HL-60/S4 treated with phorbol 12-myristate 13-acetate at 8.2 ng/mL for 4 days and 3 days (cell line): ENCODE measurements around the gene IGSF6.
"Not testable (repeated sequence)": the region's sequence is repeated elsewhere in the genome, so short reads cannot be mapped to it uniquely, and the experiment has no call there.

Experiments used
- in situ Hi-C: fragments of 300-500 bp; cut with MboI; formaldehyde crosslinking; loops from 2 replicates; pipeline ENCODE4 v1.15.0; 2022; ENCODE audit warnings: low sequenced_read_pairs

Gene IGSF6, protein sequence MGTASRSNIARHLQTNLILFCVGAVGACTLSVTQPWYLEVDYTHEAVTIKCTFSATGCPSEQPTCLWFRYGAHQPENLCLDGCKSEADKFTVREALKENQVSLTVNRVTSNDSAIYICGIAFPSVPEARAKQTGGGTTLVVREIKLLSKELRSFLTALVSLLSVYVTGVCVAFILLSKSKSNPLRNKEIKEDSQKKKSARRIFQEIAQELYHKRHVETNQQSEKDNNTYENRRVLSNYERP

DNA sequence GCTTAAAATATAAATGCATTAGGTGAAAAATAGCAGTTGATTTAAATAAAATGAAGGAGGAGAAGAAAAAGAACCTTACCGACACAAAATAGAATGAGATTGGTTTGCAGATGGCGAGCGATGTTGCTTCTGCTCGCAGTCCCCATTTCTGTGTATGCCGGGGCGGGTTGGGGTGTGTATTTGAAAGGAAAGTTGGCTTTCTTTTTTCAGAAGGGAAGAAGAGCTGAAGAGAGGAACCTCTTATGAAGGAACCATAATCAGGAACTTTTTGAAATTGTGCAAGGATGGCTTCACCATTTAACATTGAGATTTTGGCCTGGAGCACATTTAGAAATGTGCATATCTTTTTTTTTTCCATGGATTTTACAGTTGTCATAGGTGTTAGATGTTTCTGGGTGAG, at the start of gene IGSF6:
TSS of gene IGSF6 (minus strand) at position 156 of the 400 bp plus-strand sequence. CDS start at position 146, 10 bp downstream.
- in situ Hi-C loops = no loop called here

DNA sequence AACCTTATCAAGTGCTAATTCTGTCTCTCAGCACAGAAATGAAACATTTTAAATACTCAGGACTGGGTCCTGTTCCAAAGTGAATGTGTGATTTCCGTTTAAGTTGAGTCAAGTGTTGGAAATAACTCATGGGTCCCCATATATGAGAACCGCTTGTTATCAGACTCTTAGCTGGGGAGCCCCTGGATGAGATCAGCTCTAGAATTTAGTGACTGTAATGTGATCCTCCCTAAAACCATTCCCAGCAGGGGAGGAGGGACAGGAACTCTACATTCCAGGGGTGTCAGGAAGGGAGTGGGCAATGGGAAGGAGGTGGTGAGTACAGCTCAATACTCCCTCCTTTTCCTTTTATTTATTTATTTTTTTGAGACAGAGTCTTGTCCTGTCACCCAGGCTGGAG, 48.9 kb upstream of the IGSF6 start:
- in situ Hi-C loops = loop anchor here (25.0 kb wide), 1 partner anchor 114 kb away; the partner anchor contains the start of gene METTL9

DNA sequence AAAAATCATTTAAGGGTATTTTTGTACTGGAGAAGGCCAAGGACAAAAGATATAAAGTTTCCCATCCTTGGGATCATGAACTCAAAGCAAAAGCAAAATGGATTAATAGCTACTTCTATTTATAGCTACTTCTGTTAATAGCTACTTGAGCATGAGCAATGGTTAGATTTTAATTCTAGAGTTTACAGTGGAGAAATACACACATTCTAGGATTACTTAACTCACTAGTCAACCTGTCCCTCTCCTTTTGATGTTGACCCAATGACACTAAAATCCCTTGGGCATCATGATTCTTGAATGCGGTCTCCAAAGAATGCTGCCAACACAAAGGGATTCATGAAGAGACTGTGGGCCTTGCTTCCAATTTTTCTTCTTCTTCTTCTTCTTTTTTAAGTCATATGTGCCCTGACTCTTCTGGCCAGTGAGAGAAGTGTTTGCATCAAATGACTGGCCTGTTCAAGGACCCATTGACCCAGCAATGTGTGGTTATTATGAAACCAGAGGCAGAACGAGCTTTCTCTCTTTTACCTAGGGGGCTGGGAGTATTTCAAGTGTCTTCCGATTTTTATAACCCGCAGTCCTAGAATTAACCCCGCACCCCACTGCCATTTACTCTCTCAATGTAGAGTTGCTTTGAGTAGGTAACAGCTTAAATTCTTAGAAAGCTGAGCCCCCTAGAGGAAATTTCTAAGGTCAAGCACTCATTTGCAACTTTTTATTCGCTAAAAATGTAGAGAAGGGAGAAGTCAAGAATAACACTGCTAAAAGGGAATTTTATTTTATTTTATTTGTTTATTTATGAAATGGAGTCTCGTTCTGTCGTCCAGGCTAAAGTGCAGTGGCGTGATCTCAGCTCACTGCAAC, 46.0 kb upstream of the IGSF6 start:
- in situ Hi-C loops = no loop called here

DNA sequence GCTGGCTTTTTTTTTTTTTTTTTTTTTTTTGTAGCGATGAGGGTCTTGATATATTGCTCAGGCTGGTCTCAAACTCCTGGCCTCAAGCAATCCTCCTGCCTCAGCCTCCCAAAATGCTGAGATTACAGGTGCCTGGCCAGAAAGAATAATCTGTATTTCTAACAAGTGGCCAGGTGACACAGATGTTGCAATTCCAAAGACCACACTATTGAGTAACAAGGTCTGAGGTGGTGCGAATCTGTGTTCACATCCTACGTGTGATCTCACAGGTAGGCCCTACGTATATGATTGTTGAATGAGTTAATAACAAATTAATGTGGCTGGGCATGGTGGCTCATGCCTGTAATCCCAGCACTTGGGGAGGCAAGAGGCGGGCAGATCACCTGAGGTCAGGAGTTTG, 44.6 kb upstream of the IGSF6 start:
- in situ Hi-C loops = no loop called here

DNA sequence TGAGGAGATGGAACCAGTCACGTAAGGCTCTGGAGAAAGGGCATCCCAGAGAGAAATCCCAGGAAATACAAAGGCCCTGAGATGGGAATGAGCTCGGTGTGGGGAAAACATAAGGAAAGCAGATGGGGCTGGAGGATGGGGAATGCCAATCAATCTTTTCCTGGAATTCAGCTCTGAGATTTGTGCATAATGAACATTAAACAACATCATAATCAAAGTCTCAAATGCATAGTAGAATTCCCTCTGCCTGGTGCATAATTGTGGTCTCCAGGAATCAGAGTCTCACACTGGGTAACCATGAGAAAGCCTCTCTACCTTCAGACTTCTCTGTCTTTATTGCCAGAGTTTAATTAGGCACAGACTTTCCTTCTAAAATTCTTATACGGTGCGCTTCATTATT, 42.2 kb upstream of the IGSF6 start:
- in situ Hi-C loops = no loop called here

DNA sequence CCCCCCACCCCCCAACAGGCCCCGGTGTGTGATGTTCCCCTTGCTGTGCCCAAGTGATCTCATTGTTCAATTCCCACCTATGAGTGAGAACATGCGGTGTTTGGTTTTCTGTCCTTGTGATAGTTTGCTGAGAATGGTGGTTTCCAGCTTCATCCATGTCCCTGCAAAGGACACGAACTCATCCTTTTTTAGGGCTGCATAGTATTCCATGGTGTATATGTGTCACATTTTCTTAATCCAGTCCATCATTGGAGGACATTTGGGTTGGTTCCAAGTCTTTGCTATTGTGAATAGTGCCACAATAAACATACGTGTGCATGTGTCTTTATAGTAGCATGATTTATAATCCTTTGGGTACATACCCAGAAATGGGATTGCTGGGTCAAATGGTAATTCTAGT, 38.6 kb upstream of the IGSF6 start:
- in situ Hi-C loops = not testable (repeated sequence)

DNA sequence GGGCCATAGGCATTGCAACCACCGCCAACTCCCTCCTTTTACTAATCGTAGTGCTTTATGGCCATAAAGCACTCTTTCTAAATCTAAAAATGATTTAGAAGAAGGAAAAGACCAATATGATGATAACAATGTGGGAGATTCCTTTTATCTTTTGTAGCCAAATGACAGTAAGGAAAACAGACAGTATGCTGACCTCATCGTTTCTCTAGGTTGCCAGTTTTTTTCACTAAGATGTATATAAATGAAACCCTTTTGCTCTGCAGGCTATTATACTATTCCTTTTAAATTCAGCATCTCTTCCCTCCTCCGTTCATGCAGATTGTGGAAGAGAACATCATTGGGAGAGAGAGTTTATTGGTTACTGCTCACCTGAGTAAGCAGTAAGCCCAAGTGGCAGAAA, 36.7 kb upstream of the IGSF6 start:
- in situ Hi-C loops = no loop called here

DNA sequence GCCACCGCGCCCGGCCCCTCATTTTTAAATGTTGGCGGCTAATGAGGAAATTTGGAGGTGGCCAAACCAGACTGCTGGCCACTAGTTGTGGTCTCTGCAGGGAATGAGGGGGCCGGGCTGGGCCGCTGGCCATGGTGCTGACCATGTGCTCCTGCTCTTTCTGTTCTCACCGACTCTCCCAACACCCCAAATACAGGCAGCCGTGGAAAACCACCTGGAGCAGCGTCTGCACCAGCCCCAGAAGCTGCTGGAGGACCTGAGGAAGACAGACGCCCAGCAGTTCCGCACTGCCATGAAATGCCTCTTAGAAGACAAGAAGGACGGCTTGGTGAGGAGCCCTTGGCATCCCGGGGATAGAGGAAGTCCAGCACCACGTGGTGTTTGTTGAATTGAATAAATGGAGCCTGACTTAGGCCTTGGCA, 32.6 kb upstream of the IGSF6 start:
- in situ Hi-C loops = no loop called here

DNA sequence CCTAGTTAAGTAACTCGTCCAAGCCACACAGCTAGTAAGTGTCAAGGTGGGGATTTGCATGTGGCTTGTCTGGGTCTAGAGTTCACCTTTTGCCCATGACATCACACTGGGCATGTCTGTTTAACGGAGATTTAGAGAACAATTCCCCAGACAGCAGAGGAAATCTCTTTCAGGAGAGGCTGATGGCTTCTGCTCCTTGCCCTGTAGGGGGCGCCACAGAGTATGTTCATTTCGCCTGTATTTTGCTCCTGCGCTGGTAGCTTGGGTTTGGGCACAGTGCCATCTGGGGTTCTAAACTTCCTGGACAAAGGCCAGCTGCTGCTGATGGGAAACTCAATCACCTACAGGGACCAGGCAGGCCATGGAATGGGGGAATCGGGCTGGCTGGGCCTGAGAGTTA, 31.8 kb upstream of the IGSF6 start:
- in situ Hi-C loops = no loop called here

DNA sequence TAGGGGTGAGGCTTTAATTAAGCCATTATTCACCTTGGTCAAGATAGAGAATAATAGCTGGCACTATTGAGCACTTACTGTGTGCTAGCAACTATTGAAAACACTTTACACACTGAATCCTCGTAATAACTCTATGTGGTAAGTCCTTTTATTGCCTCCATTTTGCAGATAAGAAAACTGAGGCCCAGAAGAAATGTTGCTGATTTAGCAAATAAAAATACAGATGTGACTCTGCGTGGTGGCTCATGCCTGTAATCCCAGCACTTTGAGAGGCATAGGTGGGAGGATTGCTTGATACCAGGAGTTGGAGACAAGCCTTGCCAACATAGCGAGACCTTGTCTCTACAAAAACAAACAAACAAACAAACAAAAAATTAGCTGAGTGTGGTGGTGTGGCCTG, 30.8 kb upstream of the IGSF6 start:
- in situ Hi-C loops = no loop called here

DNA sequence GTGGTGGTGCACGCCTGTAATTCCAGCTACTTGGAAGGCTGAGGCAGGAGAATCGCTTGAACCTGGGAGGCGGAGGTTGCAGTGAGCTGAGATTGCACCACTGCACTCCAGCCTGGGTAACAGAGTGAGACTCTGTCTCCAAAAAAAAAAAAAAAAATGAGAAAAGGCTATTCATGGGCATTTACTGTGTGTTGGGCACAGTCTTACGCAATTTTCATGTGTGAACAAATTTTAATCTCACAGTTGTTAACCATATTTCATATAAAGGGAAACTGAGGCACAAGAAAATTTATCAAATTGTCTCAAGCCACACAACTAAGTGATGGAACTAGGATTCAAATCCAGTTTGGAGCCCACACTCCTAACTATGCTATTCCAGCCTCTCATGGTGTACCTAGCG, 28.3 kb upstream of the IGSF6 start:
- in situ Hi-C loops = not testable (repeated sequence)

DNA sequence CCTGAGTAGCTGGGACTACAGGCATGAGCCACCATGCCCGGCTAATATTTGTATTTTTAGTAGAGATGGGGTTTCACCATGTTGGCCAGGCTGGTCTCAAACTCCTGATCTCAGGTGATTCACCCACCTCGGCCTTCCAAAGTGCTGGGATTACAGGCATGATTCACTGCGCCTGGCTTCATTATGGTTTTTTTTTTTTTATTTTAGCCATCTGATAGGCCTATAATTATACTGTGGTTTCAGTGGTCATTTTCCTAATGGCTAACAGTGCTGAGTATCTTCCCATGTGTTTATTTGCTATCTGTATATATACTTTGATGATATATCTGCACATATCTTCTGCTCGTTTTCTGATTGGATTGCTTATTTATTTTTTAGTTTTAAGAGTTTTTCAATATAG, 22.0 kb upstream of the IGSF6 start:
- in situ Hi-C loops = not testable (repeated sequence)

DNA sequence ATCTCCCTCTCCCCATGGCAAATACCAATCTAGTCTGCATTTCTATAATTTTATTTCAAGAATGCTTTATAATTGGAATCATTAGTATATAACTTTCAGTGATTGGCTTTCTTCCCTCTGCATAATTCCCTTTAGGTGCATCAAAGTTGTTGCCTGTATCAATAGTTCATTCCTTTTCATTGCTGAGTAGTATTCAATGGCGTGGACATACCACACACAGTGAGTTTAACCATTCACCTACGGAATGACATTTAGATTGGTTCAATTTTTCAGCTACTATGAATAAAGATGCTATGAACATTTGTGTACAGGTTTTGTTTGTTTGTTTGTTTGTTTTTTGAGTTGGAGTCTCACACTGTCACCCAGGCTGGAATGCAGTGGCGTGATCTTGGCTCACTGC, 21.1 kb upstream of the IGSF6 start:
- in situ Hi-C loops = no loop called here

DNA sequence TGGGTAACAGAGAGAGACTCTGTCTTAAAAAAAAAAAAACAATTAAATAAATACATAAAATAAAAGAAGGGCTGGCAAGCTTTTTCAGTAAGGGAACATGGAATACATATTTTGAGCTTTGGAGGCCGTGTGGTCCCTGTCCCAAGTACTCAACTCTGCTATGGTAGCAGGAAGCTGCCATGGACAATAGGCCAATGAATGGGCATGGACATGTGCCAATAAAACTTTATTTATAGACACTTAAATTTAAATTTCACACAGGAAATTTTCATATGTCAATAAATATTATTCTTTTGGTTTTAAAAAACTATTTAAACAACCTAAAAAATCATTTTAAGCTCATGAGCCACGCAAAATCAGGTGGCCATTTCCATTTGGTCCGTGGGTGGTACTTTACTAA, 15.2 kb upstream of the IGSF6 start:
- in situ Hi-C loops = no loop called here

DNA sequence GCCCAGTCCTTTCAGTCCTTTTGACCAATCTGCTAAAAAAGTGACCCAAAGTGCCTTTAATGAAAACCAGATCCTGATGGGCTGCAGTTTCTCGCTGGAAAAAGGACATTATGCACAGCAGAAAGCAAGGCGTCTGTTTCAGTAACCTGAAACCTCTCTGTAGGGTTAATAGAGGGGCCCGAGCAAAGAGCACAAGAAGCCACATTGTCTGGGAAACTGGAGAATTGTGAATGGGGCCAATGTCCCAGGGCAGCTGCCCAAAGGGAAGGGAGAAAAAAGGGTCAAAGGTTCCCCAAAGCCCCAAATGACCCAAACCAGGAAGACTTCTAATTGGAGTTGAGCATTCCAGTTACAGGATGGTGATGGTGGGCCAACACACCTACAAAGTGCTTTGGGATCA, 14.4 kb upstream of the IGSF6 start:
- in situ Hi-C loops = no loop called here

DNA sequence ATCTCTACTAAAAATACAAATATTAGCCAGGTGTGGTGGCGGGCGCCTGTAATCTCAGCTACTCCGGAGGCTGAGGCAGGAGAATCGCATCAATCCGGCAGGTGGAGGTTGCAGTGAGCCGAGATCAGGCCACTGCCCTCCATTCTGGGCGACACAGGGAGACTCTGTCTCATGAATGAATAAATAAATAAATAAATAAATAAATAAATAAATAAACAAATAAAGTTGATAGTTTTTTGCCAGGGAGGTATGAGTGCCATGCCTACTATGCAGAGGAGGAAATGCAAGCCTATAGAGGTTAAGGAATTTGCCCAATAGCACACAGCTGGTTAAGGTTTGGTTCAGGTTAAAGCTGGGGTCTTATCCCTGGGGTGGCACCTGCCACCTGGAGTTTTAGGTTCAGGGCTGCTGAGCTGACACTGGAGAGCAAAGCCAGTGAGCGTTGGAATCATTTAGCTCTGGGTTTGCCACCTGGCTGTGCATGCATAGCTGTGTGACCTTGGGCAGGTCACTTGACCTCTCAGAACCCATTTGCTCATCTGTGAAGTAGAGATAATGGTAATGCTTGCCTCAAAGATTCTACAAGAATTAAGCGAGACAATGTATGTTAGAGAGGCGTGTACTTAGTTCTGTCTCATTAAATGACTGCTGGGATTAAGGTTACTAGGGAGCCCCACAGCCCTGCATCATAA, 12.5 kb upstream of the IGSF6 start:
- in situ Hi-C loops = no loop called here

DNA sequence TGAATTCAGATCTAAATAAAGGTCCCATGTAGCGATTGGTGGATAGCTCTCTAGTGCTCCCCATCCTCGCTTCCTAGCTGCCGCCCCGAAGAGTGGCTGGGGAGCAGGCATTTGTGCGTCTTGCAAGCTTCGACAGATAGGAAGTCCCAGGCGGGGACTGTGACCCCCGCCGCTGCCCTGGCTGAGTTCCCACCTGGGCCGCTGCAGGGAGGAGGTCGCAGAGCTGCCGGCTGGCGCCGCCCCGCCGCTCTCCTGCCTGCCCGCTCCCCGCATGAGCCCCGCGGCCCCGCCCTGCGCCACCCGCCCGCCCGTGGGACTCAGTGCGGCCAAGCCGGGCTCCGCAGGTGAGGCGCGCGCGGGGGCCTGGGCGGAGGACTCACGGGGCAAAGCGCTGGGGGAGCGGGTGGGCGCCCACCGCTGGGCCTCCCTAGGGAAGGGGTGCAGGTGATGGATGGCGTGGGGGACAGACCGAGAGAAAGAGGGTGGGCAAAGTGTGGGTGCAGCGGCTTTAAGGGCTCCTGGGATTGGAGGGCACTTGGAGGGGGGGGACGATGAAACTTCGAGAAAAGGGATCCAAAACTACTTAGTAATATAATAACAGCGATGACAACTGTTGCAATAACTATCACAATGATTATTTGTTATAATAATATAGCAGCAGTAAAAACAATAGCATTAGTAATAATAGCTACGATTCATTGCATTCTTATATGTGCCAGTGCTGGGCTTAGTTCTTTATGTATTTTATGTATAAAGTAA, 11.7 kb upstream of the IGSF6 start, which contains the start of gene OTOA:
TSS of gene OTOA (plus strand) at position 80 of the 759 bp plus-strand sequence. CDS start 14,547 bp downstream, outside the sequence.
- in situ Hi-C loops = no loop called here

DNA sequence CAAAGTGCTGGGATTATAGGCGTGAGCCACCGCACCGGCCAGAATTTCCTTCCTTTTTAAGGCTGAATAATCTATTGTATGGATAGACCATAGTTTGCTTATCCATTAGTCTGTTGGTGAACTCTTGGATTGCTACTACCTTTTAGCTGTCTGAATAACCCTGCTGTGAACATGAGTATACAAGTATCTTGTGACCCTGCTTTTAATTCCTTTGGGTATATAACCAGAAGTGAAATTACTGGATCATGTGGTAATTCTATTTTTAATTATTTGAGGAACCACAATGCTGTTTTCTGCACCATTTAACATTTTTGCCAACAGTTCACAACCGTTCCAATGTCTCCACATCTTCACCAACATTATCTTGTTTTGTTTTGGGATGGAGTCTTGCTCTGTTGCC, 6.7 kb upstream of the IGSF6 start:
- in situ Hi-C loops = no loop called here

DNA sequence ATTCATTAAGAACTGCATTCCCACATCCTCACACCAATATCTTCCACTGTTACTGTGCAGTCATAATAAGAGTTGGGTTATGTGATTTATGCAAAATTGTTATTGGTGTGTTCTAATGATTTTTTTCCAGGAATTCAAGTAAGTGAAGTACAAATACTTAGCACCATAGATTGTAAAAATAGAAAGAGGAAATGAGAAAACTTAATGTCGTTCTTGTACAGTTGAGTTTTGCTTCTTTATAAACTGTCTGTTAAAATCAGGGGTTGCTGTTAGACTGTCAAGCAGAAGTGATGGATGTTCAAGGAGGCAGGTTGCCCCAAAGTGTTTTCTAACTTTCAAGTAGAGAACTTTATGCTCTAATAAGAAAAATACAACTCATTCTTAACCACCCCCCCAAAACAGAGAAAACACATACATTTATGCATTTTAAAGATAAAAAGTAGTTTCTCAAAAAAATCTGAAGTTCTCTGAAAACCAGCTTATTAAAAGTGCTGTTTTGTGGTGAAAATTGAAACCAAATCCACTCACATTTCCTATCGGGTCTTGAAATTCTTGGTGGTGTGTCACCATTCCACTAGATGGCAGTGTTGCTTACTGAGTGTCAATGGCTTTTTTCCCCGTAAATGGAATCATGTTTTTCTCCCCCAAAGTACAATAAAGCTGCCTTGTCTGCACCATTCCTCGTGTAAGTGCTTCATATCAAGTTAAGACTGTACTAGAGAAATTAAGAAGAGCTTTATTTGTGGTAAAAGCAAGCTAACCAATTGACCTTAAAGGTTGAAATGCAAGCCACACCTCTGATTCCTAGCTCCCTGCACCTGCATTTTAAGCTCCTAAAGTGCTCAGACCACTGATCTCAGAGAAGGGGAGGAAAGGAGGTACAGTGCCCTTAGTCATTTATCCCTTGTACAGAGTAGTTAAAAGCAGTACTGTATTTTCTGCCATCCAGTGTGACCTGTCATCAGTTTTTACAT, 4.7 kb upstream of the IGSF6 start:
- in situ Hi-C loops = no loop called here

DNA sequence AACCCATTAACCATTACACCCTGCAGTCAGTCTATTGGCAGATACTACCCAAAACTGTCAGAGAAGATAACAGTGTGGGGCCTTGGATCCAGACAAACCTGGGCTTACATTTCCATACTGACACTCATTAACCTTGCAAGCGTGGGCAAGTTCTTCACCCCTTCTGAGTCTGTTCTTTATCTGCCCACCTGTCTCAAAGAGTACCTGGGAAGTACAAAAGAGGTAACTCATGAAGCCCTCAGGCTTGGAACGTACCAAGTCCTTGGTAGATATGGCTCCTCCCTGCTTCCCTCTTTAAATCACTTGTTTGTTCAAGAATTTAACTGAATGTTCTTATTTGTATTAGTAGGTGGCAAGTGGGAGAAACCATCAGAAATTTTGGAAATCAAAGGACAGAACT, 2.5 kb upstream of the IGSF6 start:
- in situ Hi-C loops = no loop called here
